GM19455 (cell line): ENCODE results near the gene NDUFS7.
"Not testable (repeated sequence)": the region's sequence is repeated elsewhere in the genome, so short reads cannot be mapped to it uniquely, and the experiment has no call there.

Experiments used
- ATAC-seq: cut with Tn5 transposase; IDR thresholded peaks from one replicate; pipeline ENCODE4 v1.9.1; 2021; ENCODE audit not compliant: unreplicated experiment

The NDUFS7 gene

DNA sequence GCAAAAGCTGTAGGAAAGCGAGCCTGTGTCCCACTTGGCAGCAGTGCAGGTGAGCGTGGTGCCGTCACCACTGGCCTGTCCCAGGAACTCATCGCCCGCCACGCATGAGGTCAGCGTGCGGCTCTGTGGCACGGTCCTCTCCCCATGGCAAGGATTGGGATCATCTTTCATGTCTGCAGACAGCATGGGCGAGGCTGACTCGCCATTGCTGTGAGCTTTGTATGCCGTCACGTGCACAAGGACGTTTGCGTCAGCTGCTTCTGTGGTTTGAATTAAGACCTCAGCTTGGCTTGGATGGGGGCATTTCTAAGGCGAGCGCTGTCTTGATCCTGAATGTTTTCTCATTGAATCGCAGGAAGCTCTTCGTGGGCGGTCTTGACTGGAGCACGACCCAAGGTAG lies 33.4 kb downstream of the NDUFS7 start:
- no peak for ATAC-seq

GRCh38 chr19:1417681-1418495 lies 34.2 kb downstream of the NDUFS7 start:
- no peak for ATAC-seq

GRCh38 chr19:1418496-1418775 lies 34.7 kb downstream of the NDUFS7 start:
- no peak for ATAC-seq

- ATAC-seq = no peak
Measured at GRCh38 chr19:1418951-1419738, 35.4 kb downstream of the NDUFS7 start.

- not testable (repeated sequence) for ATAC-seq
Measured at GRCh38 chr19:1420085-1420484, 36.4 kb downstream of the NDUFS7 start.

DNA sequence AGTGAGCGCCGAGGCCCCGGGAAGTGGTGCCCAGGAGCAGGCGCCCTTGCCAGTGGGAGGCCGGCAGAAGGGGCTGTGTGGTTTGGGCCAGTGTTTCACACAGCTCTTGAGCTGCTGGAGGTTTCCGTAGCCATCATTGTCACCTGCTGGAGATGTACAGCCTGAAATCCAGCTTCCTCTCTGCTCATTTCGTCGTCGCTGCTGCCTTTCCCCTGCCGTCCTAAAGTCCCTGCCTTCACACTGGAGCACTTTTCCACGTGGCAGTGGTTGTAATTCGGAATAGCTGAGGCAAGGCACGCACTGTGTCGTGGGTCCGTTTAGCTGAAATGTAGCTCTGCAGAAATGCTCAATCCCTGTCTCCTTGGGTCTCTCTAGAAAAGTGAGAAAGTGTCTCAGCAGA lies 36.9 kb downstream of the NDUFS7 start:
- no peak for ATAC-seq

GRCh38 chr19:1421218-1421957 lies 37.7 kb downstream of the NDUFS7 start:
- no peak for ATAC-seq

GRCh38 chr19:1421958-1422305 lies 38.2 kb downstream of the NDUFS7 start:
- no peak for ATAC-seq

DNA sequence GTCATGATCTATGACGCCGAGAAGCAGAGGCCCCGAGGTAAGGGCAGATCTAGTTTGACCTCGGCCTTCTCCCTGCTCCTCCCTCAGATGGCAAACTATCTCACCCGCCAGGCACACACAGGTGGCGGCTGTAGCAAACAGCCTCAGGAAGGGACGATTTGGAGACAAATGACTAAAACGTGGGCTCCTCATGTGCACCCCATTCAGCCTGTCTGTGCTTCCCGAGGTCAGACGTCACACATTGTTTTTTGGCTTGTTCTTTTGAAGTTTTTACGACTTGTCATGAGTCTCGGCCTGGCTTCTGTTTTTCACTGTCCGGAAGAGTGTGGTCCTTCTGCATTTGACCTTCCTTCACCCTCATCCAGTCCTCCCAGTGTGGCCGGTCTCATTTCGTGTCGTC lies 38.7 kb downstream of the NDUFS7 start:
- no peak for ATAC-seq

DNA sequence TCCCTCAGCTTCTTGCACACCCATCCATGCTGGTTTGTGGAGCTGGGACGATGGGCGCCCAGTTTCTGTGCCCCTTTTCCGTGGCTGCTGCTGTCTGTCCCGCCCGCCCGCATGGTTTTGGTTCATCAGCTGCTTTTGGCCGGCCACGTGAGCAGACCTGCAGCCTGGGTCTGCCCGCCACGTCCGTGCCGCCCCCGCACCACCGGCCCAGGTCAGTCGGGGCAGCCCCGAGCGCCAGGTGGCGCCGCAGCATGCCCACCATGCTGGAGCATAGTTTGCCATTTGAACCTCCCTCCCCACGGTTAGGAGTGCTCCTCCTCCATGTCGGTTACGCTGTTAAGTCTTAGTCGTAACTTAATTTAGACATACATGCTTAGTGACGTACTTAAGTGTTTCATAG lies 39.2 kb downstream of the NDUFS7 start:
- no peak for ATAC-seq

GRCh38 chr19:1423436-1424191 lies 39.9 kb downstream of the NDUFS7 start:
- ATAC-seq = no peak

DNA sequence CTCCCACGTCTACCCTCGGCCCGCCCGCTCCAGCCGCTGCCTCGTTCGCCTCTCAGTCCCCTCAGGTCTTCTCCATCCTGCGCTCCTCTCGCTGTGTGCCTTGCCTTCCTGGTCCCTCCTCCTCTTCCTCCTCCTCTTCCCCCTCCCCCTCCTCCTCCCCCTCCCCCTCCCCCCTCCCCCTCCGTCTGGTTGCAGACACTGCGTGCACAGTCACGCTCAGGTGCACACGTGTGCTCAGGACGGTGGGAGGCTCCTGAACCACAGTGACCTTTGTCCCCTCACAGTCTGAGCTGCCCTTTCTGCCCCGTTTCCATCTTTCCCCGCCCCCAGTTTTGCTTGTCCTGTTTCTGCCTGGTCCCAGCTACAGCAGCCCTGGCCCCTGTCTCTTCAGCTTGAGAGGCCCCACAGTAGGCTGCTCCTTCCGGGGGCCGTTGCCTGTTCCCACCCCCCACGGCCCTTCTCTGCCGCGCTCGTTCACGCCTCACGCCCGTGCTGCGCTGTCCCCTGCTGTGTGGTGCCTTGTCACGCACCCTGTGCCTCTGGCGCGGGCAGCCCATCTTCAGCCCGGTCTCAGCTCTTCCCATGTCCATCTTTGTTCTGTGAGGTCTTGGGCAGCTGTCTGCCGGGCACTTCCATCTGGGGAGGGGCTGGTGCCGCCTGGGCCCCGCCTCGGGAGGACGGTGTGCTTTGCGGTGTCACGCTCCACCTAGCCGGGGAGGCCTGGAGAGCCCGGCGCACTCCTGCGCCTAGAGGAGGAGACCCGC lies 40.7 kb downstream of the NDUFS7 start:
- ATAC-seq = no peak

DNA sequence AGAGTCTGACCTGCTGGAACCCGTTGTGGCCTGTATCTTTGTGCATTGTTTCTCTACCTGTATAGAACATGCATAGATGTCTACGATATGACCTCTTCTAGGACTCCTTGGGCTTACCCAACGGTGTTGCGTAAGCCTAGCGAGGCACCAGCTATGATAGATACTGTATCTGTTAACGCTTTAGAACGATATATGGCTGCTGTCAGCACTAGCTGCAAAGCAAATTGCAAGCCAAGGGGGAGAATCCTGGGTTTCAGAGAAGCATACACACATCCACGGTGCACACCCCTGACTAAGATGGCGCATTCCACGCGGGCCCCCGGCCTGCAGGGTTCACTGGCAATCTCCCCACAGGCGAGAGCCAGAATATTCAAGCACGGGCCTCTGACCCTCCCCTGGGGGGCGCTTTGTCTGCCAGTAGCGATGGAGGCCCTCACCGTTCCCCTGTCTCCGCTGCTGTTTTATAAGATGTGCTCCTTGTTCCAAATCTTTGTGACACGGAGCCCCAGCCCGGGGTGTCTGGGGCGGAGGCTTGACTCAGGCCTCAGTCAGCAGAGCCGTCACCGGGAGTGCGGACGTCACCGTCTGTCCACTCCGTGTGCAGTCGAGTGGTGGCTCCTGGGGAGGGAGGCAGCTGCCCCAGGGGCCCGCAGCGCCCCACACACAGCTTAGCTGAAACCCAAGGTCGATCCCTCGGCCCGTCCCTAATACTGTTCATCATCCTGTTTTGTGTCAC lies 41.6 kb downstream of the NDUFS7 start:
- no peak for ATAC-seq

GRCh38 chr19:1425902-1426301 lies 42.2 kb downstream of the NDUFS7 start:
- no peak for ATAC-seq

GRCh38 chr19:1426736-1427135 lies 43.0 kb downstream of the NDUFS7 start:
- ATAC-seq = no peak

GRCh38 chr19:1427221-1427920 lies 43.7 kb downstream of the NDUFS7 start:
- no peak for ATAC-seq

GRCh38 chr19:1428738-1429391 lies 45.2 kb downstream of the NDUFS7 start:
- no peak for ATAC-seq

DNA sequence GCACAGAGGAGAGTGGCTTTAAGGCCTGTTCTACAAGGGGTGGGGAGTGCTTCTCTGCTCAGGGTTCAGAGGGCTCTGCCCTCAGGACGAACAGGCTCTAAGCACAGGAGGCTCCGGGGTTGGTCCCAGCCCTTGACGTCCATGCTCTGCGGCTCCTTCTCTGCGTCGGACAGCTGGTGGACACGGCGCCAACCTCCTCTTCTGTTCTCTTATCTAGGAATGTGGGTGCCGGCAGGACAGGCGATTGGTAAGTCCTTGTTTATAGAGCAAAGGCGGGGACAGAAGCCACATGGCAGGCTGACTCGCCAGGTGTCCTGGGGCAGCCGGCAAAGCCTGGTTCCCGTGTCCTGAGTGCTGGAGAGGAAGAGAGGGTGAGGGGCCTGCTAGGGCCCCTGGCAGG lies 46.0 kb downstream of the NDUFS7 start:
- no peak for ATAC-seq

- ATAC-seq = no peak
Measured at GRCh38 chr19:1430246-1430645, 46.5 kb downstream of the NDUFS7 start.
